ENCODE measurements around the gene PROCR.
"Not testable (repeated sequence)": the region's sequence is repeated elsewhere in the genome, so short reads cannot be mapped to it uniquely, and the experiment has no call there.

PROCR gene

GRCh38 chr20:35190556-35190955, 18.7 kb downstream of the PROCR start:
- no peaks in the 10 kb centered on the region for H3K27me3 ChIP-seq (replicated peaks; ENCODE audit: control insufficient read depth, insufficient read depth, low read length)
- H3K4me3 ChIP-seq (replicated peaks; ENCODE audit: low read depth, low read length), result no peak overlapping the region
- TF ChIP-seq CTCF (IDR thresholded peaks at IDR 0.05; ENCODE audit: insufficient read depth, low read length, poor library complexity, severe bottlenecking), result no peak
- no peak for DNase-seq (ENCODE audit: extremely low read depth, insufficient read length)
- H3K36me3 ChIP-seq (ENCODE audit: control insufficient read depth, insufficient read depth, low read length), result no peaks in the 10 kb centered on the region

DNA sequence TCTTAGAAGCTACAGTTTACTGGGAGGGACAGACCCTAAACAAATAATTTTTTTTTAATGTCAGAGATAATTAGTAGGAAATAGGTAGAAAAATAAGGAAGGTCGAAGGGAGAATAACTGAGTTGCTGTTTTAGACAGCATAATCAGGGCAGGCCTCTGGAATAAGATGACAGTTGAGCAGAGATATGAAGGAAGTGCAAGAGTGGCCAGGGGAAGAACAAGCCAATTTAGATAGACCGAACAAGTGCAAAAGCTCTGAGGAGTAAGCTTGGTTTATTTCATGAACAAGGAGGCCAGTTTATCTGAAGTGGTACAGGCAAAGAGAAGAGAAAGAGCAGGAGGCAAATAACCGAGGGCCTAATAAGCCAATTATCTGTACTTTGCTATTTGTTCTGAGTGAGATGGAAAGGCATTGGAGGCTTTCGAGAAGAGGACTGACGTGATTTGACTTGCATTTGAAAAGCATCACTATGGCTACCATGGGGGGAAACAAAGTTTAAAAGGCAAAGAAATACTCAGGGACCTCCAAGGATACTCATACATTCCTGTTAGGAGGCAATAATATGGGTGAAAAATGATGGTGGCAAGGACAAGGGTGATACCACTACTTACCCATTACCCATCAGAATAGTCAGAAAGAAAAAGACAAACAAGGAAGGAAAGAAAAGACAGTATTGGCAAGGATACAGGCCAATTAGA, 19.7 kb downstream of the PROCR start:
- DNase-seq (ENCODE audit: extremely low read depth, insufficient read length), result no peak
- no peaks in the 10 kb centered on the region for H3K27me3 ChIP-seq (replicated peaks; ENCODE audit: control insufficient read depth, insufficient read depth, low read length)
- TF ChIP-seq CTCF (IDR thresholded peaks at IDR 0.05; ENCODE audit: insufficient read depth, low read length, poor library complexity, severe bottlenecking), result no peak
- no peak overlapping the region for H3K4me3 ChIP-seq (replicated peaks; ENCODE audit: low read depth, low read length)
- no peaks in the 10 kb centered on the region for H3K36me3 ChIP-seq (ENCODE audit: control insufficient read depth, insufficient read depth, low read length)

GRCh38 chr20:35192118-35192872, 20.4 kb downstream of the PROCR start:
- Histone ChIP-seq H3K36me3 (ENCODE audit: control insufficient read depth, insufficient read depth, low read length) (no peaks in the 10 kb centered on the region), H3K27me3 (replicated peaks; ENCODE audit: control insufficient read depth, insufficient read depth, low read length) (no peaks in the 10 kb centered on the region), H3K4me3 (replicated peaks; ENCODE audit: low read depth, low read length) (no peak overlapping the region)
- DNase-seq (ENCODE audit: extremely low read depth, insufficient read length), result no peak
- TF ChIP-seq CTCF (IDR thresholded peaks at IDR 0.05; ENCODE audit: insufficient read depth, low read length, poor library complexity, severe bottlenecking), result no peak

DNA sequence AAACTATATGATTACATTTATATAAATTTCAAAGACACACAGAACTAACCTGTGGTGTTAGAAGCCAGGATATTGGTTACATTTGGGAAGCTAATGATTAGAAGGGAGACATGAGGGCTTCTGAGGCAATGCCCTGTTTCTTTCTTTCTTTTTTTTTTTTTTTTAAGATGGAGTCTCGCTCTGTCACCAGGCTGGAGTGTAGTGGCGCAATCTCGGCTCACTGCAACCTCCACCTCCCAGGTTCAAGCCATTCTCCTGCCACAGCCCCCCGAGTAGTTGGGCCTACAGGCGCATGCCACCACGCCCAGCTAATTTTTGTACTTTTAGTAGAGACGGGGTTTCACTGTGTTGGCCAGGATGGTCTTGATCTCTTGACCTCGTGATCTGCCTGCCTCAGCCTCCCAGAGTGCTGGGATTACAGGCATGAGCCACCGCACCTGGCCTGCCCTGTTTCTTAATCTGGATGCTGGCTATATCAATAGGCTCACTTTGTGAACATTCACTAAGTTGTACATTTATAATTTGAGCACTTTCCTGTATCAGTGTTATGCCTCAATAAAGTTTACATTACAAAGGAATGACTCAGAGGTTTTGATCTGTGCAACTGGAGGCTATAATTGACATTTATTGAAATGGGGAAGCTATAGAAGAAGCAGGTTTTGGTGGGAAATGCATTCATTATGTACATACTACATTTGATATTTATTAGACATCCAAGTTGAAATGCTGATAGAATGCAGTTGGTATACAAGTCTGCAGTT, 21.3 kb downstream of the PROCR start:
- not testable (repeated sequence) for DNase-seq (ENCODE audit: extremely low read depth, insufficient read length); H3K27me3 ChIP-seq (replicated peaks; ENCODE audit: control insufficient read depth, insufficient read depth, low read length); H3K4me3 ChIP-seq (replicated peaks; ENCODE audit: low read depth, low read length); H3K36me3 ChIP-seq (ENCODE audit: control insufficient read depth, insufficient read depth, low read length)

DNA sequence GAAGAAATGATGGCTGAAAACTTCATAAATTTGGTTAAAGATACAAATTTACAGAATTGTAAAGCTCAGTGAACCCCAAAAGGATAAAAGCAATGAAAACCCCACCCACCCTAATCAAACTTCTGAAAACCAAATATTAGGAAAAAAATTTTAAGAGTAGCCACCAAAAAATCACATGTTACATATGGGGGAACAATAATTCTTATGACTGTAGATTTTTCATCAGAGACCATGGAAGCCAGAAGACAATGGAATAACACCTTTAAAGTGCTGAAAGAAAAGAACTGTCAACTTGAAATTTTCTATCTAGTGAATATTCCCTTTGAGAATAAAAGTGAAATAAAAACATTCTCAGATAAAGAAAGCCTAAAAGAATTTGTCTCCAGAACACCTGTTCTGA, 24.4 kb downstream of the PROCR start:
- no peaks in the 10 kb centered on the region for H3K36me3 ChIP-seq (ENCODE audit: control insufficient read depth, insufficient read depth, low read length)
- DNase-seq (ENCODE audit: extremely low read depth, insufficient read length), result no peak

More for the DNA sequence above, 24.4 kb downstream of the PROCR start:
- TF ChIP-seq CTCF (IDR thresholded peaks at IDR 0.05; ENCODE audit: insufficient read depth, low read length, poor library complexity, severe bottlenecking), result no peak
- no peak overlapping the region for H3K4me3 ChIP-seq (replicated peaks; ENCODE audit: low read depth, low read length)
- H3K27me3 ChIP-seq (replicated peaks; ENCODE audit: control insufficient read depth, insufficient read depth, low read length), result no peaks in the 10 kb centered on the region
